Left kidney (tissue), 2 donors: ENCODE measurements around the gene MTG2. TPM values are rescaled to one million over a fixed set of nuclear protein-coding genes. Genes with fewer than 3 reads are reported as not detected.

Experiments used
- DNase-seq: peaks from one replicate; pipeline ENCODE4 v3.0.0-alpha.2; 2013
- polyA plus RNA-seq: library from polyadenylated mRNA; unstranded; fragments of 120-200 nt; gene quantifications from one replicate; pipeline ENCODE4 v1.2.1, GENCODE V29; 2013; ENCODE audit not compliant: insufficient read length

Gene MTG2
- polyA plus RNA-seq, 1 donor = 38.3 TPM

- no peak for DNase-seq
Observed at GRCh38 chr20:62233684-62234083, 50.9 kb downstream of the MTG2 start.

DNA sequence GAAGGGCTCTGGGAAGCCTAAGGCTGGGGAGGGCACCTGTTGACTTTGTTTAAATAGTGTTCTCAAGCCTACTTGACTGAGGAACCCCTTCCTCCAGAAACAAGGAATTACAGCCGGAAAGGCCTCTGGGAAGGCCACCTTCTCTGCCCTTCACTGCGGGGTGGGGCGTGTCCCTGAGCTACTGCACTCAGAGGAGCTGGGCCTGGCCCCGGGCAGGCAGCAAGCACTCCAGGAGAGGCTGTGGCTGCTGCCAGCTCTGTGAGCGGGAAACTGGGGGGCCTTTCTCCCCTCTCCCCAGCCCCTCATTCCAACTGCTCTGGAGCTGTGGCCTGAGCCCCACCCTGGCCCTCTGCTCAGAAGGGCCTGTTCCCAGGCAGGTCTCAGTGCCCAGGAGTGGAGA lies 51.5 kb downstream of the MTG2 start:
- no peak for DNase-seq

GRCh38 chr20:62235001-62235776 lies 52.4 kb downstream of the MTG2 start:
- no peak for DNase-seq

DNA sequence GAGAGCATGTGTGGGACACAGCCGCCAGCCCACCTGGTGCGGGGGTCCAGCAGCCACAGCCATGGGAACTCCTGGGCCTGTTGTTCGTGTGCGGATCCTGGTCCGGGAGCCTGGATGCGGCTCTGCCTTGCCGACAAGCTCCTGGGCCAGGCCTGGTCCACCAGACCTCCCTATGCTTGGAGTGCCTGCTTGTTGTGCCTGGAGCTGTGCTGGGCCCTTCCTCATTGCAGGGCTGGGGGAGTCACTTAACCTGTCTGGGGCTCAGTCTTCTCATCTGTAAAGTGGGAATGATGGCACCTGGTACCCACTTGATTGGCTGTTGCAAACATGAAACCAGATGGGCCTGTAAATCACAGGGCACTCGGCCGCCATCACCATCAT lies 52.9 kb downstream of the MTG2 start:
- DNase-seq = no peak

DNA sequence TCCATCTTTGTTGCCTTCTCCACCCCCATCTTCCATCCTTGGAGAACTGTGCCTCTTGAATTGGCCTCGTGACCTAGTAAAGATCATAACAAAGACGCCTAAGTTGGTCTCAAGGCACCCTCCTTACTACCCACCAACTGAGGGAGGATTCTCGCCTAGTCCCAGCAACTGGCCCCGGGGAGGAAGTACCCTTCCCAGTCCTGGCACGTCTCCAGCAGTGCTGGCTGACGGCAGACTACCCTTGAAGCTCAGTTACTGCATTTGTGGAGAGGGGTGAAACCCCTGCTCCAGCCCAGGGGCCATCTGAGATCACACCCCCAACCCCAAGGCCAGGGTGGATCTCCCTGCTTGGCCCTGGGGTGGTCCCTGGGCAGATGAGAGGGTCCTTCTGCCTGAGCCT lies 53.4 kb downstream of the MTG2 start:
- no peak for DNase-seq

- no peak for DNase-seq
Observed at GRCh38 chr20:62236766-62237513, 54.1 kb downstream of the MTG2 start.

GRCh38 chr20:62237514-62237800 lies 54.6 kb downstream of the MTG2 start:
- no peak for DNase-seq

- peak; percentile 97 for DNase-seq
Observed at GRCh38 chr20:62237801-62238568, 55.2 kb downstream of the MTG2 start, which contains the start of gene OSBPL2. OSBPL2 (plus strand) TSS chr20:62238521; CDS start chr20:62256185, 17,664 bp downstream.

GRCh38 chr20:62238569-62239277 lies 55.9 kb downstream of the MTG2 start:
- DNase-seq = no peak

GRCh38 chr20:62239278-62239879 lies 56.6 kb downstream of the MTG2 start:
- no peak for DNase-seq

- no peak for DNase-seq
Observed at GRCh38 chr20:62240020-62240685, 57.3 kb downstream of the MTG2 start.

DNA sequence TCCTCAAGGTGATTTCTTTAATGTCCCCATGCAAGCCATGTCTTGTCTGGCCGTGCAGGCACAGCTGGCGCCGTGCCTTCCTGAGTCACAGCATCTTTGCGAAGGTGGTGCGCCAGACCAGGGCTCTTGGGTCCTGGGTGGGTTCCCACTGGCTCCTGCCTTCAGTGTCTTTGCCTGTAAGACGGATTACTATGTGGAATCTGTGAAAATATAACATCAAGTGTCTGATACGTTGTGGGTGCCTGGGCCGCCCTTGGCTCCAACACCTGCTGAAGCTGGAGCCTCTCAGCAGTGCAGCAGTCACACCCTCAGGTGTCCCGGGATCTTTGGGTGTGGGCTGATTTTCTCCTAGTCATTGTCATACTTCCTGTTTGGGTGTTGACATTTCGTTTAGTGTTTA lies 58.7 kb downstream of the MTG2 start:
- DNase-seq = no peak

GRCh38 chr20:62242176-62242575 lies 59.3 kb downstream of the MTG2 start:
- DNase-seq = no peak

GRCh38 chr20:62243106-62243505 lies 60.3 kb downstream of the MTG2 start:
- no peak for DNase-seq

DNA sequence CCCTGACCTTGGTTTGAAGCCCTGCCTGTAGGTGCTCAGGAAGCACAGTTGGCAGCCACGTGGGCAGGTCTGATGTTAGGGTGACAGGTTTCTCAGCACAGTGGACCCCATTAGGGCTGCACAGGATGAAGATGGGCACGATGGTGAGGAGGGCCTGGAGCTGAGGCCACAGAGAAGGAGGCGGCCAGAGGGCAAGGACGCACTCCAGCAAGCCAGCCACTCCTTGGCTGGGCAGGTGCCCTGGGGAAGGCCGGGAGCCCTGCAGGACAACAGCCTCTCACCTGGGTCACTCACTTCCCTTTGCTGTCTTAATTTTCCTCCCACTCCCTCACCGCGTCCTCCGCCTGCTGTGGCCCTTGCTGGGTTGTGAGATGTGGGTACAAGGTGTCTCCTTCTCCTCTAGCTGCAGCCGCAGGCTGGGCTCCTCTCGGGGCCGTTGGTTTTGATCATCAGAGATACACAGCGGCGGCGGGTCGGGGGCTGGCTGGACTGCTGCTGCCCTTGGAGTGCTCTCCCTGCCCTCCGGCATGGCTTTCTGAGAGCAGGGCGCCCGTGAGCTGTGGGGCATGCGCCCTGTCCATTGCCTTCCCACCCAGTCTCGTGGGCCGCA lies 61.2 kb downstream of the MTG2 start:
- no peak for DNase-seq

DNA sequence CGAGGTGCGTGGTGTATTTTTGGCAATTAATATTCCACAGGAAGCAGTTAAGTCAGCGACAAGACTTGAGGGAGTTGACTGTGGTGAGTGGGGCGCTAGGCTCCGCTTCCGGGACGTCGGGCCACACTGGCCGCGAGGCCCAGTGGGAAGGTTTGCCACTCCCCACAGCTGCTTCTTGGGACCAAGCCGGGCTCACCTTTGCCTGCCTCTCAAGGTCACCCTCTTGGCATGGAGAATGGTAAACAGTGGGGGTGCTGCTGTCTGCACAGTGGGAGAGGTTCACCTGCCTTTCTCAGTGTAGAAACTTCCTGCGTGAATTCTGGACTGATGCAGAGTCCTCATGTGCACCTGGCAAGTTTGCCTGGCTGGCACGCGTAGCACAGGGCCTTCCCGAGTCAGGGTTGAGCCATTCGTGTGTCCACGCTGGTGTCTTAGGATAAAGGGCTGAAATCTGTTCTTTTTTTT lies 61.8 kb downstream of the MTG2 start:
- no peak for DNase-seq

- DNase-seq = no peak
Observed at GRCh38 chr20:62245911-62246280, 63.1 kb downstream of the MTG2 start.

DNA sequence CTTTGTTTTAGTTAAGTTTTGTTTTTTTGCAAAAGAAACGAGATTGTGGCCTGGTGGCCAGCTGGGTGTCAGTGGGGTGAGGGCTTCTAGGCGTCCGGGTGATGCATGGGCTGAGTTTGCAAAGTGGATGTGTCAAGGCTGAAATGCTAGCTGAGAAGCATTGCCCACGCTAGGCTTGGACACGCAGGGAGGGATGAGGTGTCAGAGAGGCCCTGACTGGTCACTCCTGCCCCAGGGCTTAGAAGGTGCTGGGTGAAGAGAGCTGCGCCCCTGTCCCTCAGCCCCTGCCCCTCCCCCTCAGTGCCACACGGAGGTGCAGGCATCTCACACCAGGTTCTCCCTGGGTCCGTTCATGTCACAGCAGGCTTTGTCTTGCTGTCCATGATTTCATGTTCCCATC lies 63.6 kb downstream of the MTG2 start:
- DNase-seq = no peak

GRCh38 chr20:62246872-62247652 lies 64.2 kb downstream of the MTG2 start:
- DNase-seq = no peak
